Measurements from ENCODE around the gene ZNF689.
"Not testable (repeated sequence)": the region's sequence is repeated elsewhere in the genome, so short reads cannot be mapped to it uniquely, and the experiment has no call there.

ZNF689 gene

DNA sequence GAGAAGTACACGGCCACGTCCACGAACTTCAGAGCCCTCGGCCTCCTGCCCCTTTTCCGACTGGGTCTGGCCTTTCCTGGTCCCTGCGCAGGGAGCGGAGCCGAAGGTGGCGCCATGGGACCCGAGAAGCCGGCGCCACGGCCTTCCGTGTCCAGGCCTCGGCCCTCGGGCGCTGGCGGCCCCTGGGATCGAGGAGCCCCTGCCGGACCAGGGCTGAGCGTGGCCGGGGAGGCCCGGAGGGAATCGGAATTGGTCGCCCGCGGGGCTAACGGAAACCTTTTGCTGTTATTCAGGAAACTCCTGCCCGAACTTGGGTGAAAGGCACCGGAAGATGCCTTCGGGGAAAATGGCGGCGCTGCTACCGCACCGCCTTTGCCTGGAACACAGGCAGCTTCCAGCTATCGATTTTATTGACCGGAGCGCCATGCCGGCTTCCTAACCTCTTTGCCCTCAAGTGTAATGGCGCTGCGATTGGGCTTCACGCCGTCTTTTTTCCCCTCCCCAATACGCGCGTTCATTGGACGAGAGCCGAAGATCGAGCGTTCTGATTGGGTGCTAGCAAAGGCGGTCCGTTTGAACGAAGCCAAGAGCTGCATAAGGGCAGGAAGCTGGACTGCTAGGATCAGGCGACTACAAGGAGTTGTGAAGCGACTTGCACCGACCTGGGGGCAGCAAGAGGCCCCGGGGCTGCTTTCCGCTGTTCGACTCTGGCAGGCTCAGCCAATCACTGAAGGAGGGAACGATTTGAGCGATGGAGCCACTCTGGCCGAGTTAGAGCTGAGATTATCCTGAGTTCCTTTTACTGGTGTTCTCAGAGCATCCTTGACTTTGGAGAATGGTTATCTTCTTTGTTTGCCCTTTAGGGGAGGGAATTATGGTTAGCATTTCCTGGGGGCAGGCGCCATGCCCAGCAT lies at the start of gene ZNF689:
Gene ZNF689 (minus strand): TSS at position 464 of the 914 bp plus-strand sequence. CDS start 348 bp downstream, at position 116.
- peak; percentile 93 for DNase-seq

DNA sequence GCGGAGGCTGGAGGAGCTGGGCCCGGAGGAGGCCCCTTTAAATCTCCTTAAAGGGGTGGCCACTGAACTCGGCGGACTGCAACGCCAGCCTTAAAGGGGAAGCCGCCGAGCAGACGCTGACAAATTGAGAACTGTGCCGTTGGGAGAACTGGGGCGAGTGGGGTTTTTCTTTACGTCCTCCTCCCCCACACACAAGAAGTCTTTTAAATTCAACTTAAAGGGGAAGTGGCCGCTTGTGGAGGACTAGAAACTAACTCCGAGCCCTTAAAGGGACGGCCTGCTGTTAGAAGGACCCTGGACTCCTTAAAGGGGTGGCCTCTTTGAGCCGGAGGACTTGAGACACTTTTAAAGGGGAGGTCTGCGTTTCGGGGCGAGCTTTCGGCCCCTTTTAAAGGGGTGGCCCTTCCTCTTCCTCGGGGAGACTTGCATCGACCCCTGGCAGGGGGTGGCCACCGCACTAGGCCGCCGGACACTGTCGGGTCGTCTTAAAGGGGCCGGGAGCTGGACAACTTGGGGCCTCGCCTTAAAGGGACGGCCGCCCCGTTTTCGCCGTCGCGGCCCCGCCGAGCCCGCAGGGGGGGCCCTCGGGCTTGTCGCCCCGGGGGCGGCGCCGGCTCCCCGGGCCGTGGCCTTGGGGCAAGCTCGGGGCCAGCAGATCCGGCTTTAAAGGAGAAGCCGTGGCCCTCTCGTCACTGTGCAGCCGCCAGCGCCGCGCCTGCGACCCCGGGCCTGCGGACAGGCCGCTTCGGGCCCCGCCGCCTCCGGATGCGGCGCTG lies 48.7 kb upstream of the ZNF689 start:
- no peak for DNase-seq

DNA sequence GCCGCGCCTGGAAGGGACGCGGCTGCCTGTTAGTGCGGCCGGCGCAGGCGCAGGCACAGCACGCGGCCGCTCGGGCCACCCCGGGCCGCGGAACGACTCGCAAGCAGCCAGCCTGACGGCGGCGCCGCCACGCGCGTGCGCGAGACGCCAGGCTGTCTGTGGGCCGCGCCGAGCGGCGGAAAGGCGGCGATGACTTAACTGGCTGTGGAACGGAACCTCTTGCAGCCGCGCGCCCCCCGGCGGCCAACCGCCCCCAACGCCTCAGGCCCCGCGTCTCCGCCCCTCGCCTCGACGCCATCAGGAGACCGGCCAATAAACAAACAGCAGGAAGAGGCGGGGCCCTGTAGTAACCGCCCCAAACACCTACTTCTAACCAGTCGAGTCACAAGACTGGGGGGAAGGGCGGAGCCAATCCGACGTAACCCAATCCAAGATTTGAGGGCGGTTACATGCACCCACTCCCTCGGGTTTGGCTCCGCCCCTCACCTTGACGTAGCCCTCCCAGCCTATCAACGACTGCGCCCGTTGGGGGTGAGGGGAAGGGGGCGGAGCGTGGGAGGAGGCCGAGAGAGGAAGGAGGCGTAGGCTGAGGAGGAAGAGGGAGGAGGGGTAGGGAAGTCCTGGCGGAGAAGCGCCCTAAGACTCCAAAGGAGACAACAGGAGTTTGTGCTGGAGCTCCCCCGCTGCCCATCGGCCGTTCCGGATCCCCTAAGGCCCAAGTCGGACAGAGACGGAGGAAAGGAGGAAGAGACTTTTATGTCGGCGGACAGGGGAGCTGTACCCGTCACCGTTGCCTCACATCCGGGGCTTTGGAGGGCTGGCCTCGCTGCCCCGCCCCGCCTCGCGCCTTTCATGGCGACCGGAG lies 47.9 kb upstream of the ZNF689 start, which contains the start of gene FBRS:
Gene FBRS (plus strand): TSS at position 566 of the 865 bp plus-strand sequence. CDS start 1,088 bp downstream, outside the sequence.
- peak; percentile 100 for DNase-seq

DNA sequence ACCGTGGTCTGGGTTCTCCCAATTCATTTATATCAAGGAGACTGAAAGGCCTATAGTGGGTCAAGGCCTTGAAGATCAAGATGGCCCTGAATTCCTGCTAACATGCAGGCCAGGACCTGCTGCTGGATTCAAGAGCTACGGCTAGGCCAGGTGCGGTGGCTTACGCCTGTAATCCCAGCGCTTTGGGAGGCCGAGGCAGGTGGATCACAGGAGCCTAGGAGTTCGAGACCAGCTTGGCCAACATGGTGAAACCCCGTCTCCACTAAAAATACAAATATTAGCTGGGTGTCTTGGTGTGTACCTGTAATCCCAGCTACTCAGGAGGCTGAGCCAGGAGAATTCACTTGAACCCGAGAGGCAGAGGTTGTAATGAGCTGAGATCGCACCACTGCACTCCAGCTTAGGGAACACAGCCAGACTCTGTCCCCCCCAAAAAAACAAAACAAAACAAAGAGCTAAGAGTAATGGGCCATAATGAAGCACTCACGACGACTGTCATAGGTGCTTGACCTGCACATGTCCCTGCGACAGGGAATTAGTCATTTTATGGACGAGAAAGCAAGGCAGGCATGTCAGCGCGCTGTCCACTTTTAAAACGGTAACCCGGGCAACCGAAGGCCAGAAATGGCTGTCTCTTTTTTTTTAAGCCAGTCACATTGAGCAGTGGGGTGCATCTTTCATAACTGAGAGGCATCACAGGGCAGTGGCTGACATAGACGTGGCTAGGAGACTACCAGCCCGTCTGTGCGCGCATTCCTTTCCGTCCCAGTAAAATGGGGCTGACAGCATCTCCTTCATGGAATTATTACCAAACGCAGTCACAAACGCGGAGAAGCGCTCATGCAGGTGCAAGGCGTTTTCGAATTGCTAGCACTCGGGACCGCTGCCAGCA lies 47.0 kb upstream of the ZNF689 start:
- DNase-seq = no peak

DNA sequence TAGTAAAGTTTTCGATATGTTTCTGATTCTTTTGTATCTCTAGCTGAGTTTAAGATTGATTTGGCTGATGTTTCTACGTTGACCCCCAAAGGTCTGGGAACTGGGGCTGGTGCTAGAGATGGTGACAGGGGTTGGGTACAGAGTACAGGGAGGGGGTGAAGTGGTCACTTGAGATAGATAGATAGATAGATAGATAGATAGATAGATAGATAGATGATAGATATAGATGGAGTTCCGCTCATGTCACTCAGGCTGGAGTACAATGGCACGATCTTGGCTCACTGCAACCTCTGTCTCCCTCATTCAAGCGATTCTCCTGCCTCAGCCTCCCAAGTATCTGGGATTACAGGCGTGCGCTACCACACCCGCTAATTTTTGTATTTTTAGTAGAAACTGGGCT lies 46.2 kb upstream of the ZNF689 start:
- DNase-seq = no peak

DNA sequence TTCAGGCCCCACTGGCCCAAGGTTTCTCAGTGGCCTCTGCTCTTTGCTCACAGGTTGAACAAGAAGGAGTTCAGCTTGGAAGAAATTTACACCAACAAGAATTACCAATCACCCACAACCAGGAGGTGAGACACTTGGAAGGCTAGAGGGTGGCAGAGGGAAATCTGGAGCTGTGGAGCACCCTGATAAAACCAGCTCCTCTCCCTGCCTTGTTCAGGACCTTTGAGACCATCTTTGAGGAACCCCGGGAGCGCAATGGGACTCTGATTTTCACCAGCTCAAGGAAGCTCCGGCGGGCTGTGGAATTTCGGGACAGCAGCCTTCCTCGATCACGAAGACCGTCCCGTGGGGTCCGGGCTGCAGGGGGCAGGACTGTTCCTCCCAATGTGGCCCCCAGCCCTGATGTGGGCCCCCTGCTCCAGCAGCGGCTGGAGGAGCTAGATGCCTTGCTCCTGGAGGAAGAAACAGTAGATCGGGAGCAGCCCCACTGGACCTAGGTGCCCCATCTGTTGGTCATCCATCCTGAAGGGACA lies 45.7 kb upstream of the ZNF689 start:
- no peak for DNase-seq

DNA sequence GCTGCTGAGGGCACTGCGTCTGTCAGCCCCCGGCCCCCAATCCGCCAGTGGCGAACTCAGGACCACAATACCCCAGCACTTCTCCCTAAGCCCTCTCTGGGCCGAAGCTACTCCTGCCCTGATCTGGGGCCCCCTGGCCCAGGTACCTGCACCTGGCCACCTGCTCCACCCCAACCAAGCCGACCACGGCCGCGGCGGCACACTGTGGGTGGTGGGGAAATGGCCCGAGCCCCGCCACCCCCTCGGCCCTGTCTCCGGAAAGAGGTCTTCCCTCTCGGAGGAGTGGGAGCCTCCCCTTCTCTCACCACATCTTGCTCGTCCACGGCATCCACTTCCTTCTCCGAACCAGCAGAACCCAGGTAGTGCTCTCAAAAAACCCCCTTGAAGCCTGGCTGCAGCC lies 44.7 kb upstream of the ZNF689 start:
- no peak for DNase-seq

DNA sequence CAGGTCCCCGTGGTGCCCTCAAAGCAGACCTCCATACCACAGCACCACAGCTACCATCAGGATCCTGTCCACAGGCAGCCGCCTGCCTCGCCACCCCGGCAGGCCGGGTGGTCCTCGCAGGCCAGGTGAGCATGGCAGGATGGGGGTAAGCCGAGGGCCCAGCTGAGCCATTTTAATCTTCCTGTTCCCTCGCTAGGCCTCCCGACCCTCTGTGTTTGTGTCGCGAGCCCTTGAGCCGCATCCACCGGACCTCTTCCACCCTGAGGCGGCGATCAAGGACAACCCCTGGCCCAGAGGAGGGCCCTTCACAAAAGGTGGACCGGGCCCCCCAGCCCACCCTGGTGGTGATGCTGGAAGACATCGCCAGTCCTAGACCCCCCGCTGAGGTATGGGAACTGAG lies 42.5 kb upstream of the ZNF689 start:
- DNase-seq = no peak

DNA sequence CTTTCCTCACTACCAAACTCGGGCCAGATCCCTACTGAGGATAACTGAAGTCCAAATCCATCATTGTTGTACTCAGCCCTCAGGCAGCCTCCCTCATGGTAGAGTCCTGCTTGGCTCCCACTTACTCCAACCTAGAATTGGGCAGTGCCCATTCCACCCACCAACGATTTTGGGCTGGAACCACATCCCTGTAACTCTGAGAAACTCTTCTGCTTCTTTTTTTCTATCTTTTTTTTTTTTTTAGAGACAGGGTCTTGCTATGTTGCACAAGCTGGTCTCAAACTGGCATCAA lies 41.8 kb upstream of the ZNF689 start:
- DNase-seq = no peak

DNA sequence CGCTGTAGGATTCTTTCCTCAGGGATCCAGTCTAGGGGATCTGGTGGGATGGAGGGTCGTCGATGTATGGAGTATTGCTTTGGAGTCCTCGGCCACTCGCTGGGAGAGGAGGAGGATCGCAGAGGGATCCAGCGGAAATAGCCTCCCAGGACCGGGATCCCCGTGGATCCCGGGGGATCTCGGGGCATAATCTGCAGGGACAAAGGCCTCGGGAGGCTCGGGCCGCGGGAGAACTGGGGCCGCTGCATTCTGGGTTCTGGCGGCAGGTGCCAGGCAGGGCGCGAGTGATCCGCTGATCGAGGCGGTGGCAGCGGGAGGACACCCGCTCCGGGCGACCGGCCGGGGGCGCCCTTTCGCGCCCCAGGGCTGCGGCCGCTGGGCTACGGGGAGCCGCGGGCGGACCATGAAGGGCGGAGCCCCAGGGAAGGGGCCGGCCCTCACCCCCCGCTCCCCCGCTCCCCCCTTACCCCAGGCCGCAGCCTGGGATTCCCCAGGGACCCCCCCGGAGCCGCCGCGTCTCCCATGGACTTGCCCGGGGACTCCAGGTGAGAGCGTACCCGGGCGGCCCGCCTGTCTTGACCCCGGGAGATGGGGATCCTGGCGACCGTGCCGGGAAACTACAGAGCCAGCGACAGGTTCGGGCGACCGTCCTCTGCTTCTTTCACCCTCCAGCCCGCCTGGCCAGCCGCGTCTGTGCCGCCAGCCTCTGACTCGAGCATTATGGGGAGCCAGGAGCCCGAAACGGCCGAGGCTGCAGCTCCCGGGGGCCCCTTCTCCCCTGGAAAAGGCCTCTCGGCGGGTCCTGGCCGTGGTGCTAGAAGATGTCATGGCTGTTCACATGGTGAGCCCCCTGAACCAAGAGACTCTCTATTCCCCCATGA lies 41.2 kb upstream of the ZNF689 start:
- peak; percentile 59 for DNase-seq

DNA sequence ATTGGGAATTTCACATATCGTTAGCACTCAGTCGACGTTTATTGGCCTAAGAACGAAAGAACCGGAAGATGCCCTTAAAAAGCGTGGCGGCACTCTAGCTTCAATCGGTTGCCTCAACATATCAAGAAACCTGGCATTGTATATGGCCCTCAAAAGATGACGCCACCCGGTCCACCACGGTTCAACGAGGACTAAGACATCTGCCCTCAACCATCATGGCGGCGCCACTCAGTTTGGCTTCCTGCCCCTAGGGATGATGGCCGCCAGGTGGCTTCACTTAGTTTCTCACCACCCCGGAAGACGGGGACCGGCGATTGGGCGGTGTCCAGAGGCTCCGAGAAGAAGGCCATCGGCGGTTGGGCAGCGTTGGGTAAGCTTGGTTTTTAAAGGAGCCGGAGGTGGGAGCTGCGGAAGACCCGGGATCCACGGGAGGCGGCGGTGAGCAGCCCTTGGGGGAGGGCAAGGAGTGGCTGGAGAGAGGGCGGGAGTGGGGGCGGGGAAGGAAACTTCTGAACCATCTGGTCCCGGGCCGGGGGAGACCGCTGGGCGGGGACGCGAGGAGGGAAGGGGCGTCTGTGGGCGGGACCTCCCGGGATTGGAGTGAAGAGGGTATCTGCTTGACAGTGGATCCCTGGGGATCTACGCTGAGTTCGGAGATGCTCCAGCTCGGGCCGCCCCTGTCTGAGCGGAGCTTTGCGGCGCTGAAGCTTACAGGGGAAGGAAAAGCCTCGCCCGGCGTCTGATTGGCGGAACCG lies 40.4 kb upstream of the ZNF689 start, which contains the start of gene PRR14:
Gene PRR14 (plus strand): TSS at position 592 of the 755 bp plus-strand sequence. CDS start 686 bp downstream, outside the sequence.
- peak; percentile 97 for DNase-seq

DNA sequence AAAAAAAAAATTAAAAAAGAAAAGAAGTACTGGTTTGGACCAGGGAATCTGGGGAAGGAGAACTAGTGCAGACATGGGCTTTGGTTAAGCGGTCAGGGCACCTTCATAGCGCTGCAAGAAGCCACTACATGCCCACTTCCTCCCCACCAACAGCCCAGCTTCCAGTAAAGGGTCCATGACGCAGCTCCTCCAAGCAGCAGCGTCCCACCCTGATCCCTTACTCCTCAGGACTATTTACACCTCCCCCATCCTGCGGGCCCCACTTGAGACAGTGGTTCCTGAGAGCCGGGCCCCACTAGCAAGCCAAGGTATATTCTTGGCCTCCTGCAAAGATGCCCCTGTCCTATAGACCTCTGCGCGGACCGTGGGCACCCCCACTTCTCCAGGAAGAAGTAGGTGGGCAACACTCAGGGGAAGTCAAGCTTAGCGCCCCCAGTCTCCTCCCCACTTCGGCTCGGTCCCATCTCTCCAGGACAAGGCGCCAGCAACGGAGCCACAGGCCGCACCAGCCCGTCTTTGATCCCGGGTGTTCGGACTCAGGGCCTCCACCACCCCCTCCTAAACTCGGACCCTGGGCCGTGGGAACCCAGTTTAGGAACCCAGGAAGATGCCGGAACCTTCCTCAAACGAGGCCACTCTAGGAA lies 39.7 kb upstream of the ZNF689 start:
- peak; percentile 22 for DNase-seq

DNA sequence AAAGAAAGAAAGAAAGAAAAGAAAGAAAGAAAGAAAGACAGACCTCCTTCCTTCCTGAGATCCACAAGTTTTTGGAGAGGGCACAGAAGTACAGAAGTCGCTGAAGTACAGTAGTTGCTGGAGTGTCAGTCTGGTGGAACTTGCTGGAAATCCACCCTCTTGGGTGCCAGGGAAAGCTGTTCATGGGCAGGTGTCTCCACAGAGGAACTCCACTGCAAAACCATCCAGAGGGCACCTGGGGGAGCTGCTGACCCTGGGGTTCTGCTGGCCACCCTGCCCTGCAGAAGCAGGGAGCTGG lies 37.0 kb upstream of the ZNF689 start:
- no peak for DNase-seq

DNA sequence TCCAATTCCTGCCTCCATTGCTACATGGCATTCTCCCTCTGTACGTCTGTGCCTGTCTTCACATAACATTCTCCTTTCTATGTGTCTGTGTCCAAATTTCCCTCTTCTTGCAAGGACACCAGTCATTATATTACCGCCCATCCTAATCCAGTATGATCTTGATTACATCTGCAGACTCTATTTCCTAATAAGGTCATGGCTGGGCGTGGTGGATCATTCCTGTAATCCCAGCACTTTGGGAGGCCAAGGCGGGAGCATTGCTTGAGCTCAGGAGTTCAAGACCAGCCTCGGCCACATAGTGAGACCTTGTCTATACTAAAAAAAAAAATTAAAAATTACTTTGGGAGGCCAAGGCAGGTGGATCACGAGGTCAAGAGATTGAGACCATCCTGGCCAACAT lies 35.5 kb upstream of the ZNF689 start:
- no peak for DNase-seq

DNA sequence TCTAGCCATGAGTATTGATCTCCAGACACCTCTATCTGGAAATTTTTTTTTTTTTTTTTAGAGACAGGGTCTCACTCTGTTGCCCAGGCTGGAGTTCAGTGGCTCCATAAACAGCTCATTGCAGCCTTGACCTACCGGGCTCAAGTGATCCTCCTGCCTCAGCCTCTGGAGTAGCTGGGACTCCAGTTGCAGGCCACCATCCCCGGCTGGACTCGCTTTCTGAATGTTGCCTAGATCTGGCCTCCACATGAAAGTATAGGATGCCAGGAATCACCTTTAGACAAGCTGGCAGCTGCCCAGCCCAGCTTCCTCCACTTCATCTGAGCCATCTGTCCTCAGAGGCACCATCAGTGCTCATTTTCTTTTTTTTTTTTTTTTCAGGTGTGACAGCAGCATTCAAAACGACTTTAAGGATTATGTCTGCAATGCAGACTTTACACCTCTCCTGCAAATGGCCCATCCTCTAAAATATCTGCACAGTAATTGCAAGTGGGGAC lies 34.2 kb upstream of the ZNF689 start:
- DNase-seq = no peak

DNA sequence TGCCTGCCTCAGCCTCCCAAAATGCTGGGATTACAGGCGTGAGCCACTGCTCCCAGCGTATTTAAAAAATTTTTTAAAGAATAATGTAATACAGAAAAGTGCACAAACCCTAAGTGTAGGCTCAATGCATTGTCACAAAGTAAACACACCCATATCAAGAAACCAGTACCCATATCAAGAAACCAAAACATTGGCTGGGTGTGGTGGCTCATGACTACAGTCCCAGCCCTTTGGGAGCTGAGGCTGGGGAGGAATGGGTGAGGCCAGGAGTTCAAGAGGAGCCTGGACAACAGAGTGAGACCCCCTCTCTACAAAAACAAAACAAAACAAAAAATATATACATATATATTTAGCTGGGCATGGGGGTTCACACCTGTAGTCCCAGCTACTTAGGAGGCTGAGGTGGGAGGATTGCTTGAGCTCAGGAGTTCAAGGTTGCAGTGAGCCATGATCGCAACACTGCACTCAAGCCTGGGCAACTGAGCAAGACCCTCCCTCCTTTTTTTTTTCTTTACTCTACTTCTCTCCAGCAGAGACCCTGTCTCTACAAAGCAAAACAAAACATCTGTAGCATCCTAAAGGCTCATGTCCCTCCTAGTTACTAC lies 31.3 kb upstream of the ZNF689 start:
- DNase-seq = no peak

DNA sequence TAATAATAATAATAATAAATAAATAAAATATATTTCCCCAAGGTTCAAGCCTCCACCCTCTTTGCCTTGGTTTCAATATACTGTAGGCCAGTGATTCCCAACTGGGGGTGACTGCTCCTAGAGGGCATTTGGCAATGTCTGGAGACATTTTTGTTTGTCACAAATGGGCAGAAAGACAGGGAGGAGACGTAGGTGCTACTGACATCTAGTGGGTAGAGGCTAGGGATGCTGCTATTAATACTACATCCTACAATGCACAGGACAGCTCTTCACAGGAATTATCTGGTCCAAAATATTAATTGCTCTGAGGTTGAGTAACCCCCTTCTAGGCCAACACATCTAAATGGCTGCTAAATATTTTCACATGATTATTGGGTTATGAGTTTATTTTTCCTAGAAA lies 27.8 kb upstream of the ZNF689 start:
- no peak for DNase-seq

DNA sequence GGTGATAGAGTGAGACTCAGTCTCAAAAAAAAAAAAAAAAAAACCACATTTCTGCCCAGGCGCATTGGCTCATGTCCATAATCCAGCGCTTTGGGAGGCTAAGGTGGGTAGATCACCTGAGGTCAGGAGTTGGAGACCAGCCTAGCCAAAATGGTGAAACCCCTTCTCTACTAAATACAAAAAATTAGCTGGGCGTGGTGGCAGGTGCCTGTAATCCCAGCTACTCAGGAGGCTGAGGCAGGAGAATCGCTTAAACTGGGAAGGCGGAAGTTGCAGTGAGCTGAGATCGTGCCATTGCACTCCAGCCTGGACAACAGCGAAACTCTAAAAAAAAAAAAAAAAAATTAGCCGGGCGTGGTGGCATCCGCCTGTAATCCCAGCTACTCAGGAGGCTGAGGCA lies 26.9 kb upstream of the ZNF689 start:
- DNase-seq = not testable (repeated sequence)

DNA sequence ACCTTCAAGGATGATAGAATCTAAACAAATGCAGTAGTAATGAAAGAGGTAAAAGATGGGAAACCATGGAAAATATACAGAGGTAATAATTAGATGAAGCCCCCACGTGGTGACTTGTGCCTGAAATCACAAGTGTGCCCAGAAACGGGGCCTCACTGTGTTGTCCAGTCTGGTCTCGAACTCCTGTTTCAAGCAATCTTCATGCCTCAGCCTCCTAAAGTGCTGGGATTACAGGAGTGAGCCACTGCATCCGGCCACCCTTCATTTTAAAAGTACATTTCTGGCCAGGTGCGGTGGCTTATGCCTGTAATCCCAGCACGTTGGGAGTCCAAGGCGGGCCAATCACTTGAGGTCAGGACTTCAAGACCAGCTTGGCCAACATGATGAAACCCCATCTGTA lies 26.4 kb upstream of the ZNF689 start:
- DNase-seq = no peak

Data from activated CD4-positive, alpha-beta T cell treated with anti-CD3 and anti-CD28 coated beads for 1 hour (primary cell).